Anterior cingulate cortex (tissue), 58 donors: ENCODE data around the gene IQSEC3.
"Not testable (repeated sequence)": the region's sequence is repeated elsewhere in the genome, so short reads cannot be mapped to it uniquely, and the experiment has no call there.

Source experiments
- DNase-seq, 58 donors: peaks; one replicate each; lab custom pipeline; 2025; lab: John Stamatoyannopoulos, UW

The IQSEC3 gene

GRCh38 chr12:51962-52361, 14.6 kb upstream of the IQSEC3 start:
- not testable (repeated sequence) for DNase-seq

- not testable (repeated sequence) for DNase-seq
Observed at GRCh38 chr12:52902-53734, 13.4 kb upstream of the IQSEC3 start.

GRCh38 chr12:53735-54730, 12.5 kb upstream of the IQSEC3 start:
- no peak for DNase-seq

- no peak for DNase-seq
Observed at GRCh38 chr12:54750-55535, 11.6 kb upstream of the IQSEC3 start.

GRCh38 chr12:56683-57346, 9.8 kb upstream of the IQSEC3 start:
- DNase-seq = no peak

DNA sequence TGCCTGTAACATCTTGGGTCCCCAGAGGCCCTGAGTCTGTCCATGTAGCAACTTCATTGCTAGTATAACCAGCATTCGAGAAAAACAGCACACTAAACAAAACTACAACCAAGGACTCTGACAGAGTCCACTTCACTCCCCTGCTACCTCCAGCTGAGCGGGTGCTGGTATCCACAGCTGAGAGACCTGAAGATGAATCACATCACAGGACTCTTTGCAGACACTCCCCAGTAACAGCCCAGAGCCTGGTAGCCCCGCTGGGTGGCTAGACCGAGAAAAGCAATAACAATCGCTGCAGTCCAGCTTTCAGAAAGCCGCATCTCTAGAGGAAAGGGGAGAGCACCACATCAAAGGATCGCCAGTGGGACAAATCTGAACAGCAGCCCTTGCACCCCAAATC, 9.0 kb upstream of the IQSEC3 start:
- no peak for DNase-seq

DNA sequence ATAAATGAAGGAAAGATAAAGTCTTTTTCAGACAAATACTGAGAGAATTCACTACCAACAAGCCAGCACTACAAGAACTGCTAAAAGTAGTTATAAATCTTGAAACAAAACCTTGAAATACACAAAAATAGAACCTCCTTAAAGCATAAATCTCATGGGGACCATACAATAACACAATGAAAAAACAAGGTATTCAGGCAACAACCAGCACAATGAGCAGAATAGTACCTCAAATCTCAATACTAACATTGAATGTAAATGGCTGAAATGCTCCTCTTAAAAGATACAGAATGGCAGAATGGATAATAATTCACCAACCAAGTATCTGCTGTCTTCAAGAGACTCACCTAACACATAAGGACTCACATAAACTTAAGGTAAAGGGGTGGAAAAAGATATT, 7.7 kb upstream of the IQSEC3 start:
- DNase-seq = no peak

- not testable (repeated sequence) for DNase-seq
Observed at GRCh38 chr12:61845-62244, 4.7 kb upstream of the IQSEC3 start.

- not testable (repeated sequence) for DNase-seq
Observed at GRCh38 chr12:65491-66063, 990 bp upstream of the IQSEC3 start.

- DNase-seq = not testable (repeated sequence)
Observed at GRCh38 chr12:66782-67504, 376 bp downstream of the IQSEC3 start.

DNA sequence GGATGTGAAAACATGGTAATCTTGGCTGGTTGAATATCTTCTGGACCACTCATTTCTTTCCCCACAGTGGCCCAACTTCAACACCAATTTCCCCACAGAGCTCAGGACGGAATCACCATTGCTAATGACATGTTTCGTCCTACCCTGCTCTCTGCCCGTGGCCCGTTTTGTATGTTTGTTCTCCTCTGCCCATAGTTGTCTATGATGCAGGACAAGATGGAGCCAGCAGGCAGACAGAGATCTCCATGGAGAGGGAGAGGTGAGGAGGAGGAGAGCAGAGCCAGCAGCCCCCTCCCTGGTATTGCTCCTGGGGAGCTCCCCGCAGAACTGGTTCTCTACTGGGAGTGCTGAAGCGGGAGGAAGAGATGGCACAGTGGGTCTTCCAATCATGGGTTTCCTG, 3.1 kb downstream of the IQSEC3 start:
- DNase-seq = not testable (repeated sequence)

DNA sequence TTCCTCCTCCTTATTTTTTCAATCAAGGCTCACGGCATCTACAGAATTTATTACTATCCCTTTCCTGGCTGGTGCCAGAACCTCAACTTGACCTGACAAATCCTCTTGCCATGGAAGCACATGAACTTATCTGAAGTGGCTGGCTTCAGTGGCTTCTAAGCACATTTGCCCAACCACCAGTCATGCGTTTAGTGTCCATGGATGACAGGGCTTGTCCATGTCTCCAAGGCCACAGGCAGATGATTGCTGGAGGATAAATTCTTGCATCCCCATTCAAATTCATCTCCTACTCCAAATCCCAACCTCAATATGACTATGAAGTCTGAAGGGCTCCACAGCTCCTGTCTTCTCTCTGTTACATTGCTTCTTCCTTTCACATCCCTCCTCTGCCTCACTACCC, 4.0 kb downstream of the IQSEC3 start:
- not testable (repeated sequence) for DNase-seq

DNA sequence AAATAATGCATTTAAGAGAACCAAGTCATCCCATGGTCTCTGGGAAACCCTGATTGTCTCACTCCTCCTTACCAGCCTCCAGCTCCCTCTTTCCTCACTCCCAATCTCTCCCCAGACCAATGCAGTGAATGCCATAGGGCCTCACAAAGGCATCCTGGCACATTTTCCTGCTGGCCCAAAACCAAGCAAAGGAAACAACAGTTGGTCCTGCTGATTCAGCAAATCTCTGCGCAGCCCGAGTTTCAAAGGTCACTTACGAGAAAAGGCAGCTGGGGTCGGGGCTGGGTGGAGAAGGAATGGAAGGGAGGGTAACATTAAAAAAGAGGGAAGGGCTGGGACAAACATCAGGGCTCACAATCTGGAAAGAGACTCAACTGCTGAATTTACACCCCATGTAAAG, 5.5 kb downstream of the IQSEC3 start:
- not testable (repeated sequence) for DNase-seq

GRCh38 chr12:74420-75190, 8.0 kb downstream of the IQSEC3 start:
- DNase-seq = not testable (repeated sequence)

DNA sequence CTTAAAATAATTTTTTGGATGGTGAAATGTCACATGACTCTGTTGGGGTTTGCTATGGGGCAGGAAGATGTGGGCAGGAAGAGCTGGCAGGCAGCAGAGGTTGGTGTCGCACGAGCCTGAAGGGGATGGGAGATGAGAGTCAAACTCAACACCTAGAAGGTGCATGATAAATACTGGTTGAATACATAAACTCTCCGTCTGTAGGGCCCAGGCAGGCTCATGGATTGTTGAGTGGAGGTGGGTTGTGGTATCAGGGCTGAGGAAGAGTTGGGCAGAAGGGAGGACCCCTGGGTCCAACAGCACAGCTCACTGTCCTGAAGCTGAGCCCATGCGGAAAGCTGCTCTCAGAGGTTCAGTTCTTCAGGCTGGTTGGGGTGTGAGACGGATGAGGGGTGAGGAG, 9.0 kb downstream of the IQSEC3 start:
- not testable (repeated sequence) for DNase-seq

- DNase-seq = not testable (repeated sequence)
Observed at GRCh38 chr12:76102-76501, 9.5 kb downstream of the IQSEC3 start.

DNA sequence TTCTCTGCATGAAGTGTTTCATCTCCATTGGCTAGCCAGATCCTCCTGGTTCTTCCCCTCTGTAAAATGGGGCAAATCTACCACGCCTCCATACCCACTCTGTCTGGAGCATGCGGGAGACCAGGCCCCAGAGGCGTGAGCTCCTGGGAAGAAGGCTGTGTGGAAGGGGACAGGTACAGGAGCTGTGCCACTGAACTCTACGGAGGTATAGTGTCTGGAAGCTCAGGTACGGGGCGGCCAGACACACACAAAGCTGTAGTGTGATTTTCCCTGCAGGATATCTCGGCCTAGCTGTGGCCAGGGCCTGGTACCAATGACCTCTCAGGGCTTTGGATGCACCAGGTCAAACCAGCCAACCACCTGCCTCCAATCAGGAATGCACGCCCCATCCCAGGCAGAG, 10.0 kb downstream of the IQSEC3 start:
- not testable (repeated sequence) for DNase-seq
